ENCODE measurements around the gene MZT2A. TPM values are rescaled to one million over a fixed set of nuclear protein-coding genes. Genes with fewer than 3 reads are reported as not detected.
"Not testable (repeated sequence)": the region's sequence is repeated elsewhere in the genome, so short reads cannot be mapped to it uniquely, and the experiment has no call there.

Gene MZT2A
- polyA plus RNA-seq, 1 donor, result 42.2 TPM

DNA sequence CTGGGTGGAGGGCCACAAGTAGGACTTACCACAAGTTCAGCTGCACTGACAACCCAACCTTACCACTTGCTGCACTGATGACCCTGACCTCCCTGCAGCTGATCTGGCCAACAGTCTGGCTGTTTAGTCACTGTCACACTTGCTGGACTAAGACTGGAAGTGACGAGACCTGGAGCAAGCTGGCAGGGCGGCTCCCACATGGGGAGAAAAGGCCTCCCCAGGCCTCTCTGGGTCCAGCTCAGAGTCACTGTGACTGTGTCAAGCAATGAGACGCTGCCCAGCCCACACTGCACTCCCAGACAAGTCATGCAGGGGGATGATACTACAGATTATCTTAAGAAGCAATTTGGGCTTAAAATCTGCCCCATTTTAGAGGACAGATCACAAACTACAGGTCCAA, 21.3 kb downstream of the MZT2A start:
- DNase-seq, result not testable (repeated sequence)

DNA sequence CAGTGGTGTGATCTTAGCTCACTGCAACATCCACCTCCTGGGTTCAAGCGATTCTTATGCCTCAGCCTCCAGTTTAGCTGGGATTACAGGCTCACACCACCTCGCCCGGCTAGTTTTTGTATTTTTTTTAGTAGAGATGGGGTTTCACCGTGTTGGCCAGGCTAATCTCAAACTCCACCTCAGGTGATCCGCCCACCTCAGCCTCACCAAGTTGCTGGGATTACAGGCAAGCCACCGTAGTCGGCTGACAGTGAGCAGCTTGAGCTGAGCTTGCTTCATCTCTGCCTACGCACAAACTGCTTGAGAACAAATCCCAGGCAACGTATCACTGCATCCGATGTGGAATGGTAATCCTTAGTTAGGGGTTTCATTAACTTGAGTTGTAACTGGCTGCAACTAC, 24.5 kb downstream of the MZT2A start:
- DNase-seq, result not testable (repeated sequence)

DNA sequence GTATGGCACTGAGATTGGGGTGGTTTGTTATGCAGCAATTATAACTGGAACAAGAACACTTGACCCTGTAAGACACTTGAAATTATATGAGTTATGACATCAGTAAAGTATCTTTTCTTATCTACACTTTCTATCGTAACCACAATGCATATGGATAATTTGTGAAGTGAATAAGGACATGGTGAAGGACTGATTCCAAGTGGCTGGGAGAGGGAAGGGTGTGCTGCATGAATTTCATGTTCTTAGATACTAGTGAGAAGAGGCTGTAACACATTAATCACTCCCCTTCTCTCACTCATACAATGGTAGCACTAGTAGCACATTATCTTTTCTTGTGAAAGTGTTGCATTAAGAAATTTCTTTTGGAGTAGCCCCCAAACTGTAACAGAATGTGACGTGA, 37.3 kb downstream of the MZT2A start:
- DNase-seq, result not testable (repeated sequence)

DNA sequence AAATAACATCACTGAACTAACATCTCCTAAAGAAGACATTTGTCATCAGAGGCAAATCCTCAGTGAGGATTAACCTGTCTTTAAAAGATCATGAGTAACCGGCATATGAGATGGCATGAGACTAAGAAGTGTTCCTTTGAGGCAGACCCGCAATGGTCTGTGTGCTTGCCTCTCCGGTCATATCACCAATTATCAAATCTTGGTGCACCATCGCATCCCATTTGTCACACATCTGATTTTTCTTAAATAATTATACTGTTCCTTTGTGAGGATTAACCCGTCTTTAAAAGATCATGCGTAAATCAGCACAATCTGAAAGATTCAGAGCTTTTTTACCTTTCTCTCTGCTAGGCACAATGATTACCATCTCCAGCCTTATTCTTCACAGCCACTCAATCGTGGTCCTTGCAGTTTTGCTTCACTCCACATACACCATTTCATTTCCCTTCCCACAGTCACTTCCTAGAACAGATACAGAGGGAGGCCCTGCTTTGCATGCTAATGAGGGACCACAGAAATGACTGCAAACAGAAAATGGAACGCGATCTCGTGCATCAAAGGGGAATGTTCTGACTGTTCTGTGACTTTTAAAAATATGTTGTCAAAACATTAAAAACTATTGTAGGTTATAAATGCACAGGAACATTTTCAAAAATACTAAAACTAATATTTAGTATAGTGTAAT, 40.8 kb downstream of the MZT2A start:
- DNase-seq, result not testable (repeated sequence)

DNA sequence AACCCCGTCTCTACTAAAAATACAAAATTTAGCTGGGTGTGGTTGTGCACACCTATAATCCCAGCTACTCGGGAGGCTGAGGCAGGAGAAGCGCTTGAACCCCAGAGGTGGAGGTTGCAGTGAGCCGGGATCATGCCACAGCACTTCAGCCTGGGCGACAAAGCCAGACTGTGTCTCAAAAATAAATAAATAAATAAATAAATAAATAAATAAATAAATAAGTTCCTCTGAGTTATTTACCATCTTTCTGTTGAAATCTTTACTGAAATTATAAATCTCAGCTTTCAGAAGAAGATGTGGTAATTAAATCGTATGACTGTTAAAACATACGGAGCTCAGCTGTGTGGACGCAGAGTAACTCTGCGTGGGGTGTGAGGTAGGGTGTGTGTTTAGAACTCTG, 44.2 kb downstream of the MZT2A start:
- not testable (repeated sequence) for DNase-seq

DNA sequence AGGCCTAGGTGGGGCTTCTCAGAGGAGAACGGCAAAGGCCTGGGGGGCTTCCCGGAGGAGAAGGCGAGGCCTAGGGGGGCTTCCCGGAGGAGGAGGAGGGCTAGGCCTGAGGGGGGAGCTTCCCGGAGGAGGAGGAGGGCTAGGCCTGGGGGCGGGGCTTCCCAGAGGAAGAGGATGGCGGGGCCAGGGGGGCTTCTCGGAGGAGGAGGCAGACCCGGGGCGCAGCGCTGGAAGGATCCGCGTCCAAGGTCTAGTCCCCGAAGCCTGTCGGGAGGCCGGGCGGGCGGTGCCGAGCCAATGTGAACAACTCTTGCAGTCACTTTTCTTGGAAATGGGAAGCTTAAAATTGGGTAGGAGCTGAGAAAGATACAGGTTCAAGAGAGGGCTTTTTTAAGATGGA, 46.3 kb downstream of the MZT2A start:
- no peak for DNase-seq

DNA sequence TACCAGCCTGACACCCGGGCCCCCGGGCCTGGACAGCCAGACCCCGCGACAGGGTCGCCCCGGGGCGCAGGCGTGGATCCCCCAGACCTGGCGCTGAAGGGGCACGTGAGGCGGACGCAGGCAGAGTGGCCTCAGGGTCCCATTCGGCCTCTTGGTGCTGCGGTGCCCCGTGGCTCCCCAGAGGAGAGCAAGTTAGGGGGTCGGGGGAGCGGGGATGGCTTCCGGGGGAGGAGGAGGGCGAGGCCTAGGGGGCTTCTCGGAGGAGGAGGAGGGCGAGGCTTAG, 46.7 kb downstream of the MZT2A start:
- not testable (repeated sequence) for DNase-seq

DNA sequence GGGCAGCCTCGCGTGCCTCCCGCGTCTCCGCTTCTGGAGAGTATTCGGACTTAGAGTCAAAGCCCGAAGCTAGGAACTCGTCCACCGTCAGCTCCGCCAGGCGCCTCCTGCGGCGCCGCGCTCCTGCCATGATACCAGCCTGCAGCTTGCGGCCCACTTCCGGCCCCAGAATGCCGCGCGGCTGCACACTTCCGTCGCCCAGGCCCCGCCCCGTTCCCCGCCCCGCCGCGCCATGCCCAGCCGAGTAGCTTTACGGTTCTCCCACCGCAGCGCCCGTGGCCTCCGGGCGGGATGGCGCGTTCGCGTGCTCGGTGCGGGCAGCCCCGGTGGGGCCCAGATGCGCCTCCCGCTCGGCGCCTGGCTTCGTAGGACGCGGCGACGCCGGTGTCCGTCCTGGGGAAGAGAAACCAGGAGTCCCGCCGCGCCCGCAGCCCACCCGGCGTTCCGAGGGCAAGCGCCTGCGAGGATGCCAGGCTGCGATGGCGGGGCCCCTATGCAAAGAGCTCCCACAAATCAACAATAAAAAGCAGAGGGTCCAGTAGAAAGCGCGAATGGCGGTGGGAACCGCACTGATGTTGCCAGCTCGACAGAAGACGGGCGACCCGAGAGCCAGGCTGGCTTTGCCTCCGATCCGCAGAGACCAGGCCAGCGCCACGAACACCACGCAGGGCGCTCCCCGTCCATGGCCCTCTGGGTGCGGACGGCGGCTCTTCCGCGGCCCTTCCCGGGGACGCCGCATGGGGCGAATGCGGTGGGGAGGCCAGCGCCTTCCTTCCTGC, 47.3 kb downstream of the MZT2A start:
- DNase-seq, result not testable (repeated sequence)

DNA sequence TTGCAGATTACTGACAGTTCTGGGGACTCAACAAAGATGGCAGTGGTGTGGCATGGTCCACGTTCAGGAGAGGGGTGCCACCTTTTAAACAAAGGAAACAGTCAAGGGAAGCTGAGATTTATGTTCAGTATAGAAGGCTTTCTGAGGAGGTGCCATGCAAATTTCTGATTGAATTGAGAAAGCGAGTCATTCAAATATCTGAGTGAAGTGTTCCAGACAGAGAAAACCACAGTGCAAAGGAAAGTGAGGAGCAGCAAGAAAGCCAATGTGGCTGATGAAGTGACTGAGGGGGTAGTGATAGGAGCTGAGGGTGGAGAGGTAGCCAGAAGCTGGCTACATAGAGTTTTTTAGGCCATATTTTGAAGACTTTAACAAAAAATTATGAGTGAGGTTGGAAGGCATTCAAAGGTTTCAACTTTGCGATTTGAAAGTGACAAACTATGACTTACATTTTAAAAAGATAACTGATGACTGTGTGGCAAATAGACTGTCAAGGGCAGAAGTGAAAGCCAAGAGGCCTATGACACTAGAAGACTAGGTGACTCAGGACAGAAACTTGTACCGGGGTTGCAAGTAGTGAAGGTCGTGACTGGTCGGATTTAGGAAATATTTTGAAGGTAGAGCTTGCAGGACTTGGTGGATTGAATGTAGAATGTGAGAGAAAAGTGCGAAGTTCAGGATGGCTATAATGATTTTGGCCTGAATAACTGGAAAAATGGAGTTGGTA, 51.3 kb downstream of the MZT2A start:
- DNase-seq, result not testable (repeated sequence)

Other genes starting within 250 kb of the MZT2A start
- gene RAB6D, start 128.2 kb downstream of the MZT2A start, polyA plus RNA-seq (ENCODE audit: insufficient read length), result 1.7 TPM
- gene TUBA3D, start 16.3 kb downstream of the MZT2A start, polyA plus RNA-seq (ENCODE audit: insufficient read length), result 2.0 TPM
- 16.2 TPM for gene CCDC74A, start 35.5 kb upstream of the MZT2A start, polyA plus RNA-seq (ENCODE audit: insufficient read length)